NAMALWA (cell line): ENCODE results near the gene CARD11.

Experiments used
- DNase-seq: peaks from one replicate; pipeline ENCODE4 v3.0.0-alpha.2; 2015; ENCODE audit warnings: low spot score

CARD11 gene

DNA sequence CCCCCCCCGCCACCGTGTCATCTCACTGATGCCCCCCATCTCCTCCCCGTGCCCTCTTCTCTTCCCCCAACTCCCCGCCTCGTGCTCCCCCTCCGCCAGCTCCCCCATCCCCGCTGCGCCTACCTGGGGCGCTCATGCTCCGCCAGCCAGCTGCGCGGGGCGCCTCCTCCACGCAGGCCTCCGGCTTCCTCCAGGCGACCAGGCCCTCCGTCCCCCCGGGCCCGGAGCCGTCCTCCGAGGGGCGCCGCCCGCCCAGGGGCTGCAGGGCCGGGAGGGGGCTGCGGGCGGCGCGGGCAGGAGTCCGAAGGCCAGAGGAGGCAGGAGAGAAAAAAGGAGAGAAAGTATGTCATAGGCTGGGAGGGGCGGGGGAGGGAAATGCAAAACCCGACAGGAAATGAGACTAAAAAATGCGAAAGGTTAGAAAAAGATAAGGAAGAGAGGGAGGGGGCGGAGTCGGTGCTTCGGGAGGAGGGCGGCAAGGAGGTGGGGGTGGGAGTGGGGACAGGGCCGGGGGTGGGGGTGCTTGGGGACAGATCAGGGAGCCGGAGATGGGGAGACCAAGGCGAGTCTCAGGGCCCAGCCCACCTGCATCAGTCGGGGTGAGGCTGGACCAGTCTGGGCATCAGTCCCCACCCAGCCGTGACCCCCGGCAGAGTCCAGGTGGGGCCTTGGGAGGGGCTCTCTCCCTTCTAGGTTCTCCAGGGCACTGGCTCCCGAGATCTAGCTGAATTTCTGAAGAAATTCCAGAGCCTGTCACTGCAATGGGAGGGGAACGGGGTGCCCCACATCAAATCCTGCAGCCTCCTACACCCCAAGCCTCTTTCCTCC, at the start of gene CARD11:
Gene CARD11 (minus strand): TSS at position 324 of the 828 bp plus-strand sequence. CDS start 85,361 bp downstream, outside the sequence.
- peak; percentile 77 for DNase-seq

DNA sequence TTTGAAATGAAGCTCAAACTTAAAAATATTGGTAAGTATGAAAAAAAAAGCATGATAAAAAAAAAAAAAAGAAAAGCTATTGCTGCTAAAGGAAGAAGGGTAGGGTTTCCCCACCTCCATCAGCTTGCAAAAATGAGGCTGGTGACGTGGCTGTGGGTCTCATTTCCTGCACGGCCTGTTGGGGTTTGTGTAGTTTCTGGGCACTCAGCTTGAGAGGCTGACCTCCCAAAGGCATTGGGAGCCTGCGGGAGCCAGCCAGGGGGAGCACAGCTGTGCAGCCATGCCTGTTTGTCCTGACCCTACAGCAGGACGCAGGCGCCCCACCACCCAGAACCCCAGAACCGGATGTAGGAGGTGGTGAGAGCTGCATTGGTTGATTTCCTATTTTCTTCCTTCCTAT, 48.8 kb upstream of the CARD11 start:
- DNase-seq: peak; percentile 69

DNA sequence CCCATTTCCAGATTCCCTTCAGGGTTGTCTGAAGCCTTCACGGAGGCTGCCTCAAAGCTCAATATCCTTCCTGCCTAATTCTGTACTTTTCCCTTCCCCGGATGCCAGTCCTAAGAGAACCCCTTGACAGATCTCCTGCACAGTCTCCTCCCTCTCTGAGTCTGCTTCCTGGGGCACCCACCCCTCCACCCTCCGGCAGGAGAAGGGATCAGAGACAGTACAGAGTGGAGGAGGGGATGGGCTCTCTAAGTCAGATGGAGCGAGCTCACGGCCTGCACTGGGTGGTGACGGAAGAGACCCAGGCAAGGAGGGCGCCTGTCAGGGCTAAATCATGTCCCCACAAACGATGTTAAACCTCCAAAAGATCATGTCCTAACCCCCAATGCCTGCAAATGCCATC, 48.0 kb upstream of the CARD11 start:
- DNase-seq: no peak

DNA sequence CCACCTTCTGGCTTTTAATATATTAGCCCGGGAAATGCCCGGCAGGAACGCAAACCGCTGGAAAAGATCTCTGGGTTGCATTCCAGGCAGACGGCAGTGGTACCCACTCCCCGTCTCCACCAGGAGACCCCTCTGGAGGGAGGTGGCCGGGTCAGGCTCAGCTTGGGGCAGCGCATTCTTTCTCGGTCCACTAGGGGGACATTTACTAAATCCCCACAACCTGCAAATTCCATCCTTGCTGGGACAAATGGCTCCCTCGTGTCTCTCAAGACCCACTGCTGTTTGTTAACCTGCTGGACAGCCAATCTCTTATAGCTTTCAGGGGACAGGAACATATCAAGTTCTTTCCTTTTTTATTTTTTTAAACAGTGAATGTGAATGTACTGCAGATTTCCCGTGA, 45.8 kb upstream of the CARD11 start:
- peak; percentile 50 for DNase-seq

DNA sequence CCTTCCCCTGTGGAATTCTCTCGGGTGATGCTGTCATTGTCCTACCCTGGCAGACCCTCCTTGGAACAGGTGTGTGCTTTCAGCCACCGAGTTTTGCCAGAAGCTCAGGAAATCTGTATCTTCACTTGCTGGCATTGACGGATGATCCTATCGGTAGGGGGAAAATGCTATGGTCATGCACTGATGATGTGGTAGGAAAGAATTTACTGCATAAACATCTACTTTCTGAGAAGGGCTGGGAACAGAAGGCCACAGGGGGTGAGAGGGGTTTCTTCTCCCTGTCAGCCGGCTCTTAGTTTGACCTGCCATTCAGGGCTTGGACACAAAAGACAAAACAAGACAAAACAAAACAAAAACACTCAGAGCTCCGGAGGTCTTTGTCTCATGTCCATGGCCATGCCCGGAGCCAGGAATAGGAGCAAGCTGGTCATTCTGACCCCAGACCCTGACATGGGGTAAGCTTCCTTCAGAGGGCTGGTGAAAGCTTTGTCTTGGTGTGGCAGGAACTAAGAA, 43.6 kb upstream of the CARD11 start:
- no peak for DNase-seq

DNA sequence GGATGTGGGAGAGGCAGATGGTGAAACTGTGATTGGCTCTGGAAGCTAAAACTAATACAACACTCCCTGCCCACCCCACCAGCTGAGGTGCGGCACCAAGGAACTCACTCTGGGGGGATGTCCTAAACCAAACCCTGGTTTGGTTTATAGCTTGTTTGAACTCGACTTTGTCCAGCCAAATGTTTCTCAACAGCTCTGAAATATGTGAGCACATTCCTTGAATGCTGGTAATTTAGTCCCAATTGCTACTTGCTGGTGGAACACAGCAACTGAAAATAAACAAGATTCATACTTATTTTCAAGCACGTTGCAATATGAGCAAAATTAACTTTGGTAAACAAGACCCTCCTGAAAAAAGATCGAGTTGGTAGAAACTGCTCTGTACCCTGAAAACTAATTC, 39.7 kb upstream of the CARD11 start:
- no peak for DNase-seq

DNA sequence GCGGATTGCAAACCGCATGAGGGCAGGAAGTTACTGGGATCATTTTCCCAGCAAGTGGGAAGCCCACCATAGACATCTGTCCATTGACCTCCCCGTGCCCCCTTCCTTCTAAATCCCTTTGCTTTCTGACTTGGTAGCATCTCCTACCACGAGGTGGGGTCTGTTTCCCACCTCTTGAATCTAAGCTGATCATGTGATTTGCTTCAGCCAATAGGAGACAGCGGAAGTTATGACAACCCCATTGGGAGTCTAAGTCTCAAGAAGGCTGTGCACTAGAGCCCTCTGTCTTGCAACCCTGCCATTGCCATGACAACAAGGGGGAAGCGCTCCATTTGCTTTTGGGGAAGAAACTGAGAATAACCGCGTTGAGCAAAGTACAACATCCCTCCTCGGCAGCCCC, 39.2 kb upstream of the CARD11 start:
- DNase-seq: peak; percentile 74

DNA sequence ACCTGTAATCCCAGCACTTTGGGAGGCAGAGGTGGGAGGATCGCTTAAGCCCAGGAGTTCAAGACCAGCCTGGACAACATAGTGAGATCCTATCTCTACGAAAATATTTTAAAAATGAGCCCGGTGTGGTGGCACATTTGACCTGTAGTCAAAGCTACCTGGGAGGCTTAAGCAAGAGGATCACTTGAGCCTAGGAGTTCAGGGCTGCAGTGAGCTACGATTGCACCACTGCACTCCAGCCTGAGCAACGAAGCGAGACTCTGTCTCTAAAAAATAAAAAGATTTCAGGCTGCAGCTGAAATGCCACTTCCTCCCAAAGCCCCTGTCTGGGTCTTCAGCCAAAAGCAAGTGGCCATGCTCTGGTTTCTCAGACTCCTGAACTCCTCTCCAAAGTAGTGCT, 38.7 kb upstream of the CARD11 start:
- DNase-seq: peak; percentile 48

DNA sequence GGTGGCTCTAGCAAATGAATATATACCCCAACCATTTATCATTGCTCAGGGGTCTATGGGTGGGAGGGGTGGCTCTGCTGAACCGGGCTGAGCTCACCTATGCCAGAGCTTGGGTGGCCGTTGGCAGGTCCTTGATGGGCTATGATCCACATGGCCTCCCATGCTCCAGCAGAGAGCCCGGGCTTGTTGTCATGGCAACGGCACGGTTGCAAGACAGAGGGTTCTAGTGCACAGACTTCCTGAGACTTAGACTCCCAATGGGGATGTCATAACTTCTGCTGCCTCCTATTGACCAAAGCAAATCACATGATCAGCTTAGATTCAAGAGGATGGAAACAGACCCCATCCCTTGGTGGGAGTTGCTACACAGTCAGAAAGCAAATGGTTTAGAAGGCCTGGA, 36.4 kb upstream of the CARD11 start:
- DNase-seq: no peak

DNA sequence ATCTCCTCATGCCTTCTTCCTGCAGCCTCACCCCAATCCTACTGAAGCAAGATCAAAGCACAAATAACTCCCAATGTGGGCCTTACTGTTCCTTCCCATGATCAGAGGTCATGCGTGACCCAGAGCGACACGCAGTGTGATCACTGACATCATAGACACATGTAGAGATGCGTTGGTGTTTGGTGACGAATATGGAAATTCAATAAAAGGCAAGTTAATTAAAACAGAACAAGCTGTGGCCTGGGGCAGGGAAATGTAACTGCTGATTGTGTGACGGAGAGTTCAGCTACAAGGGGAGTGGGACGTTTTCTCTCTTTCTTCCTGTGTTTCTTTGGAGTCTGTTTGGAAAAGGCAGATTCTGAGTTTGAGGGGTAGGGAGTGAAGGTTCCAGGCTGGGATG, 34.8 kb upstream of the CARD11 start:
- DNase-seq: peak; percentile 45

DNA sequence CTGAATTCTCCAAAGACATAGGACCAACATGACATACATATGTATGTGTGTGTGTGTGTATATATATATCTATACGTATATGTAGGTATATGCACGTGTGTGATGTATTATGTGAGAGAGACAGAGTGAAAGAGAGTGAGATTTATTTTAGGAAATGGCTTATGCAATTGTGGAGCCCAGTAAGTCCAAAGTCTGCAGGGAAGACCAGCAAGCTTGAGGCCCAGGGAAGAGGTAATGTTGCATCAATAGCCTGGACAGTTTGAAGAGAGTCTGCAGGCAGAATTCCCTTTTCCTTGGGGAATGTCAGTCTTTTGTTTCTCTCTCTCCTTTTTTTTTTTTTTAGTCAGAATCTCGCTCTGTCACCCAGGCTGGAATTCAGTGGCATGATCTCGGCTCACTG, 33.0 kb upstream of the CARD11 start:
- DNase-seq: no peak

DNA sequence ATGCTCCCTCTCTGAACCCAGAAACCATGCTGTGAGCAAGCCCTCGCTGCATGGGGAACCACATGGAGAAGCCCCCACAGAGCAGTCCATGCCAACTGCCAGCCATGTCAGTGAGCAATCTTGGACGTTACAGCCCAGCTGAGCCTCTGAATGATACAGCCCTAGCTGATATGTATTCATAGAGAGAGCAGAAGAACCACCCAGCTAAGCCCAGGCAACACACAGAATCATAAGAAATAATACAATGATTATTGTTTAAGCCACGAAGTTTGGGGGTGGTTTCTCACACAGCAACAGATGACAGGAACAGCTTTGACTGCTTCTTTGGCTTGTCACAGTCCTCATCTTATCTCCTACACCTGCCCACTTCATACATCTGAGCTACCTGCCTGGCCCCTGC, 32.5 kb upstream of the CARD11 start:
- no peak for DNase-seq

DNA sequence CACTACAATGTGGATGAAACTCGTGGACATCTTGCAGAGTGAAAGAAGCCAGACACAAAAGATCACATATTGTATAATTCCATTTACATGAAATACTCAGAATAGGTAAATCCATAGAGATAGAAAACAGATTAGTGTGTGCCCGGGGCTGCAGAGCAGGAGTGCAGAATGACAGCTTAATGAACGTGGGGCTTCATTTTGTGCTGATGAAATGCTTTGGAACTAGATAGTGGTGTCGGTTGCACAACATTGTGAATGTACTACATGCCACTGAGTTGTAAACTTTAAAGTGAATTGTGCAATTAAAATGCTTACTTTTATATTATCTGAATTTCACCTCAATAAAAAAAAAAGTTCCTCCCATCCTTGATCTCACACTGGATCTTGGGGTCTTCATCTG, 31.8 kb upstream of the CARD11 start:
- no peak for DNase-seq

DNA sequence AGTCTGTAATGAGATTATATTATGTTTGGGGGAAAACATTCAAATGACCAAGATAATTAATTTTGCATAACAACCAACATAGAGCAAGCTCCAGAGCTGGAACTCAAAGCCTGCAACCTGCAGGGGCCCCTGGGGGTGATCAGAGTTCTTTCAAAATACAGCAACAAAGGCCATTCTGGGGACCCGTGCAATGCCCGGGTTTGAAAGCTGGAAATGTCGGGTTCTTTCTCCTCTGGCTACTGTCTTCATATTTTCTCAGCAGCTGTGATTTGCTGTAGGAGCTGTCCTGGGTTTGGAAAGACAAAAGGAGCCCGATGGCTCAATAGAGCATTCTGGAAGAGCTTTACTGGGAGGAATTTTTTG, 30.8 kb upstream of the CARD11 start:
- DNase-seq: no peak

DNA sequence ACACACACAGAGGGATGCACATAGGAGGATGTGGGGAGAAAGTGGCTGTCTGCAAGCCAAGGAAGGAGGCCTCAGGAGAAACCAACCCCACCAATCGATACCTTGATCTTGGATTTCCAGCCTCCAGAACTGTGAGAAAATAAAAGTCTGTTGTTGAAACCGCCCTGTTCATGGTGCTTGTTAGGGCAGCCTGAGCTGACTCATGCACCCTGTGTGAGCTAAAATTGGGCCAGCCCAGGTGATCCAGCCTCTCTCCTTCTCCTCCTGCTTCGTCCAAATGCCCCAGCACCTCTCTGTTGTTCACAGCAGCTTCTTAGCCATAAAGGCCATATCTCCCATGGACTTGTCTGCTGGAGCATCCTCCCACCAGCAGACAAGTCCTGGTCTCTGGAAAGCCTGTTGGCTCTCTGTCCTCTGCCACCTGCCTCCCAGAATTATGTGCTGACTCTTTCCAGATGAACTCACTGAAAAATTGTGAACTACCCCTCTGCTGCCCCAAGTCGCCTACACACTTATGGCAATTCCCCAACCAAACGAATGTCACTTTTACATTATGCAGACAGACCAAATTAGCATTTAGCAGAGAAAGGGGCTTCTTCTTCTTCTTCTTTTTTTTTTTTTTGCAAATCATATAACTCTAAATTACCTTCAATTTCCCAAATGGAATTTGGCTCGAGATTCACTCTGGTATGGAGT, 30.2 kb upstream of the CARD11 start:
- DNase-seq: no peak

DNA sequence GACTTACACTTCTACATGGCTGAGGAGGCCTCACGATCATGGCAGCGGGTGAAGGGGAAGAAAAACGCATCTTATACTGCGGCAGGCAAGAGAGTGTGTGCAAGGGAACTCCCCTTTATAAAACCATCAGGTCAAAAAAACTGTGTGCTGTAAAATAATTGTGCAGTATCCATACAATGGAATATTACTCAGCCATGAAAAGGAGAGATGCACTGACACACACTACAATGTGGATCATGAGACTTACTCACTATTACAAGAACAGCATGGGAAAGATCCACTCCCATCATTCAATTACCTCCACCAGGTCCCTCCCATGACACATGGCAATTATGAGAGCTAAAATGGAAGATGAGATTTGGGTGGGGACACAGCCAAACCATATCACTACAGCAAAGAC, 27.2 kb upstream of the CARD11 start:
- DNase-seq: no peak

DNA sequence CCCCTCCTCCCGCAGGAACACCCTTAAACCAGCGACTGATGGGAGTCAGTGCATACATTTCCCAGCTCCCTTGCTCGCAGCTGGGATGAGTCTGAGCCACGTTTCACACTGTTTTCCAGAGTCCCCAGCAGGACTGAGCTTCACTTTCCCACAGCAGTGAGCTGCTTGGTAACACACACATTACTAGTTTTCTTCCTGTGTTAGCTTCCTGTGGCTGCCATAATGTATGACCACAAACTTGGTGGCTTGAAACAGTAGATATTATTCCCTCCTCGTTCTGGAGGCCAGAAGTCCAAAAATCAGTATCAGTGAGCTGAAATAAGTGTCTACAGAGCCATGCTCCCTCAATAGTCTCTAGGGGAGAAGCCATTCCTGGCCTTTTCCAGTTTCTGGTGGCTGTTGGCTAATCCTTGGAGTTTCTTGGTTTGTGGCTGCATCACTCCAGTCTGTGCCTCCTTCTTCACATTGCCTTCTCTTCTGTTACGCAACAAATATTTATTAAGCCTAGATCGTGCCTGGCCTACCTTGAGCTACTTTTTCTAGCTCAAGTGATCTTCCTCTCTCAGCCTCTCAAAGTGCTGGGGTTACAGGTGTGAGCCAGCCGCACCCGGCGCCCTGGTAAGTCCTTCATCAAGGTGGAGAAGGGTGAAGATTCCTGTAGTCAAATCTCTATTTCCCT, 26.2 kb upstream of the CARD11 start:
- no peak for DNase-seq

DNA sequence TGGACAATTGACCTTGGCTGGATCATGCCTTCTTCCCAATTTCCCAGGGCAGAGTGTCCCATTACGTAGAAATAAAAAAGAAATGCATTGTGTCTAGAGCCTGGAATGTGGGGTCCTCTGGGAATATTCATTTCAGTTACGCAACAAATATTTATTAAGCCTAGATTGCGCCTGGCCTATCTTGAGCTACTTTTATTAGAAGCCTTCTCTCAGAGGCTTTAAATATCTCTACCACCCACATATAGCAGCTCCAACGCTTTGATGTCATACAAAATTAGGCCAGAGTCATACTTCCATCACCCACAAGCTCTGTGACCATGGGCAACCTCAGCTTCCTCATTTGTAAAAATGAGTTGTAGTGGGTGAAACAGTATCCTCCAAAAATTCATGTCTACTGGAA, 24.9 kb upstream of the CARD11 start:
- DNase-seq: peak; percentile 79

DNA sequence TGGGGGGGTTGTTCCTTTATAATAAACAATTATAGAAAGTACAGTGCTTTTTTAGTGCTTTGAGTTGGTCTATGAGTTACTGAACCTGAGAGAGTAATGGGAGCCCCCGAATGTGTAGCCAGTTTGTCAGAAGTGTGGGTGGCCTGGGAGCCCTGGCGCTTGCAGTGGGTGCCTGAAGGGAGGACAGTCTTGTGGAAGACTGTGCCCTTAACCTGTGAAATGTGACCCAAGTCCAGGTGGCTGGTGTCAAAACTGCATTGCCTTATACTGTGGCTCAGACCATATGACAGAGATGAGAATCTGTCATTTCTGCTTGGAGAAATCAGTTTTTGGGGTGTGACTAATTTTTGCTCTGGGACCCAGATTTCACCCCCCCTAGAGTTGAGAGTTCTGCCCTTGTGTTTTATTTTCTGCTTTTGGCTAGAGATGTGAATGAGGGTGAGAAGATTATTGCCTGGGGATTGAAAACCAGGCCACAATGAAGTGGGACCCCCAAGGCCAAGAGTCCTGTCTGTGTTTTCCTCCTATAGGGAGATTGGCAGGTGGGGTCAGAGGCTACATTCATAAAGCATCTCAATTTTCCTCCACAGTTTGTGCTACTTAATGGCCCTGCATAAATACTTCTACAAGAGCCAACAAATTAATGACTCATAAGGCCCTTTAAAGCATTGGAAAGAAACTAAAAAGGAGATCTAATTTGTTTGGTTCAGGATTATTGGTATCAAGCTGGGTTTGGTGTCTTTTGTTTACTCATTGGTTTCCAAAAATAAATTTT, 24.1 kb upstream of the CARD11 start:
- DNase-seq: peak; percentile 21

DNA sequence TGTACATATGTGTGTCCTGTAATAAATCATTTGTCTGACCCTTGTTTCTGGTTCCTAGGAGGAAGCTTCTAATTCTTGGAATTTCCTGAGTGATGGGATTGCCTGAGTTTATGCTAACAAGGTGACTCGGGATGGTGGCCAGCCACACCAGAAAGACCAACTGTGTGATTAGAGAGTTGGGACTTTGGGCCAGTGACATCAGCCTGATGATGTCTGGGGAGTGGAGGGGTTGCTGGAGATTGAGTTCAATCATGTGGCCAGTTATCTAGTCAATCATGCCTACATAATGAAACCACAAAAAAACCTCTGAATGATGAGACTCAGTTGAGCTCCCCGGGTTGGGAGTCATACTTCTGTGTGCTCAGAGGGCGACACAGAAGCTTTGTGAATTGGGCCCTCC, 23.5 kb upstream of the CARD11 start:
- DNase-seq: peak; percentile 71

DNA sequence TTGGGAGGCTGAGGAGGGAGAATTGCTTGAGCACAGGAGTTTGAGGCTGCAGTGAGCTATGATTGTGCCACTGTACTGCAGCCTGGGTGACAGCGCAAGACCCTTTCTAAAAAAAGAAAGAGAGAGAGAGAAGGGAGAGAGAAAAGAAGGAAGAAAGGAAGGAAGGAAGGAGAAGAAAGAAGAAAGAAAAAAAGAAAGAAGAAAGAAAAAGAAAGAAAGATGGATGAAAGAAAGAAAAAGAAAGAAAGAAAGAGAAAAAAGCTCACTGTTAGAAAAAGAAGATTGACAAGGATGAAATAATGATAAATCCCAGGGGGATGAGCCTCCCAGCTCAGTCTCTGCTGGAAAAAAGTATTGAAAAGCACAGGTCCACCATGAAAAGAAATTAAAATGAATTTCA, 22.8 kb upstream of the CARD11 start:
- no peak for DNase-seq

DNA sequence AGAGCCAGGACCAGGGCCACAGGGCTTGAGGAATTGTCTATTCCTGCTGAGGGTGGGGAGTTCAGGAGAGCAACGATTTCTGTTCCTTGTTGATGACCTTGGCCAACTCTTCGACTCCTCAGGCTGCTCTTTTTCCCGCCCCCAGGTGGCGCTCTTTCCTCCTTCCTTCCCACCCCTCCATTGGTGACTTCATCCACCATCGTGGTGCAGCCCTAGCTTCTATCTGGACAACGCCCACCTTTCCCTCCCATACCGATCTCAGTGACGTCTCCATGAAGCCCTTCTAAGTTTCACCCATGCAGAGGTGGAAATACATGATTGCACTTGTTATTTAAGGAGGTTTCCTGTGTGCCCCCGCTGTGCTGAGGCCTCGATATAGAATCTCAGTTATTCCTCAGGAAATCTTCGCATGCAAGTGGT, 22.1 kb upstream of the CARD11 start:
- peak; percentile 85 for DNase-seq
